RPMI8226 (cell line): Measurements from ENCODE around the gene EPHA5.
"Not testable (repeated sequence)": the region's sequence is repeated elsewhere in the genome, so short reads cannot be mapped to it uniquely, and the experiment has no call there.

ENCODE experiments used
- DNase-seq: peaks from one replicate; pipeline ENCODE4 v3.0.0-alpha.2; 2015

EPHA5 gene

GRCh38 chr4:65344278-65344825, 325.9 kb downstream of the EPHA5 start:
- no peak for DNase-seq

DNA sequence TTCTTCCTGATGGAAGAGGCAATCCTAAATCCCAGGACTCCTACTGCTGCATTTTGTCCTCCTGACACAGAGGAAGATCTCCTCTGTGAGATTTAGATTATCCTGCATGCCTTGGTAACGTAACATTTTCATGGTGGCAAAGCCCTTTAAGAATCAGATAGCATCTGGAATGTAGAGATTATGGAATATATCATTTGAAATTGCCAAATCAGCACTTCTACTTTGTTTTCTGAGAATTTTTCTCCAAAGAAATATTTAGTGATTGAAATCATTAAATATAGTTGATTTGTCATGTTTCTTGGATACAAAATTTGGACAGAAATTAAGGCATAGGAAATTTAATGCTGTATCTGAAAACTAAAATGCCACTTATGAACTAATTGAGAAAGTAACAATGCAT, 326.9 kb downstream of the EPHA5 start:
- no peak for DNase-seq

DNA sequence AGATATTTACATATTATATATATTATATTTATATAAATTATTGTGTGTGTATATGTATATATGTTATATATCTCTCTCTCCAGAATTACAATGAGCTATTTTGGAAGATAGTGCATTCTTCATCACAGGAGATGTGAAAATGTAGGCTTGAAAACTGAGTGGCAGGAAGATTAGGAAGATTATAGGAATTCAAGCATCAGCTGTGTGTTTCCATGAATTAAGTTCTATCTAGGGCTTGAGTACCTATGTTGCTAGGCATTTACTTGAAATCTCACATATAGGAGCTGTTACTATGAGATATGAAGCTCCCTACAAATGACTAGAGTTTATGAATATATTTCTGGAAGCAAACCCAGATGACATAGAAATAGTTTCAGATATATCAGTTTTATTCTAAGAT, 328.7 kb downstream of the EPHA5 start:
- DNase-seq = no peak

DNA sequence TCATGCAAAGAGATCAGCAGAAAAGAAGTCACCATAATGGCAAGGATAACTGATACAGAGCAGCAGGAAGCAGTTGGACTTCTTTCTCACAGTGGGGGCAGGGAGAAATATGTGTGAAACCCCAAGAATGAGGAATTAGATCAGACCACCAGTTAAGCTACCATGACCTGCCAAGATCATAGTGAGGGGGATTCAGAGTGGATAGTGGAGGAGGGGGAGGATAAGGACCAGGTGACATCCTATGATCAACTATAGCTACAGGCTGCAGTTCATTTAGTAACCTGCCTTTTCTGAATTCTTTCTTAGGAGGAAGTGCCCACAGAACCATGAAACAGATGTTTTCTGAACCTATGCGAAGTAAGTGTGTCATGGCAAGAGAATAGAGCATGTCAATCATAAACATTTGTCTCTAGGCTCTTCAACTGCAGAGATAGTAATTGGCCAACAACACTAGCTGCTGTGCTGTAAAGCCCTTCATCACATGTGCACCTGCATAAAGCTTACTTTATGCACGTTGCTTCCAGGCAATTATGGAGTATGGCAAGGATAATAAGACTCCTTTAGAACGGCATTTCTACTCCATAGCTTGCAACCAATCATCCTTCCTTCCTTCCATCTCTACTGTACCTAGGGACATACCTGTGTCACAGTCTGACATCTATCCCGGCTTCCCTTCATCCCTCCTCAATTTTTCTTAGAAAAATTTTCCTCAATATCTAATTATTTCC, 329.7 kb downstream of the EPHA5 start:
- no peak for DNase-seq

DNA sequence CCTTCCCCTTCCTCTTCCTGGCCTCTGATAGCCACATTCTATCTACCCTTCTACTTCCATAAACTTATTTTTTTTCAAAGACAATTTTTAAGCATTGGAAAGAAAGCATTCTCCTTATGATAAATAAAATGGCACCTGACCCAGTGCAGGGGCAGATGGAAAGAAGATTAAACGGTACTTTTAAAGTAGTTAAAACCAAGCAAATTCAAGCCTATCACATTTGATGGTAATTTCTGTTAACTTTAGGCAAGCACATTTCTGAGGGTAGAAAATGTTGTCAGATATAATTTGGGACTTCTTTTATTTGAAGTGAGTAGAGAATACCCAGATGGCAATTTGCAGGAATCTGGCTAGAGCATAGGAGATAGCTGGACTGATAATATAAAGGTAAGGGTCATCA, 332.9 kb downstream of the EPHA5 start:
- no peak for DNase-seq

GRCh38 chr4:65336465-65336864, 333.8 kb downstream of the EPHA5 start:
- DNase-seq = no peak

GRCh38 chr4:65316534-65316933, 353.8 kb downstream of the EPHA5 start:
- no peak for DNase-seq

DNA sequence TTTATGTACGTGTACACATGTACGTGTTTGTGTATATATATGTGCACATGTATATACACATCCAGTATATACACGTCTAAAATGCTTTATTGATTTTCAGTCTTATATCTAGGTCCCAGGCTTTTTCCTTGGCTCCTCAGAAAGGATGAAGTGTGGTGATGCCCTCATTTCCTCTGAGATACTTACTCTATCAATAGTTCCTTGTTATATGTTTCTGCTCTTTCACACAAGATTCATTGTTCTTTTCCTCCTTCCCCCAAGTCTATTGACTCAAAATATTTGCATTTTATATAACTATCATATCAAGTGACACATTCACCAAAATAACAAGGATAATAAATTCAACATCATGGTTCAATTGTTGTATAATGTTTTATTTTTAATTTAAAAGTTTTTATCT, 359.2 kb downstream of the EPHA5 start:
- no peak for DNase-seq

DNA sequence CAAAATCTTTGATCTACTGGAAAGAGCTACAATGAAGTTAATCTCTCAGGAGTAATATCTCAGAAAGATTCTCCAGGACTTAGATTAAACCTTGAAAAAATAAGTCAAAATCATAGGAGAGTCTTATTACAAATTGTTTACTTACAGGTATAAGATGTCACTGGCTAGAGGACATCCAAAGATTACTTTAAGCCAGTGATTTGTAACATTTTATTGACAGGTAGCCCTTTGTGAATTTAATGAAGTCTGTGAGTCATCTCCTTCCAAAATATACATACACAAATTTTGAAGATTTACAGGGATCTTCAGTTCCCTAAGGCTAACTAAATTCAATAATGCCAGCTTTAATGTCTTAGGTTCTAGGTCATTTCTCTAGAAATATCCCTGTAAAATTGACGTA, 359.7 kb downstream of the EPHA5 start:
- no peak for DNase-seq

- not testable (repeated sequence) for DNase-seq
Observed at GRCh38 chr4:65308626-65309025, 361.7 kb downstream of the EPHA5 start.

GRCh38 chr4:65302145-65302544, 368.1 kb downstream of the EPHA5 start:
- DNase-seq = no peak

- no peak for DNase-seq
Observed at GRCh38 chr4:65296246-65296645, 374.0 kb downstream of the EPHA5 start.

DNA sequence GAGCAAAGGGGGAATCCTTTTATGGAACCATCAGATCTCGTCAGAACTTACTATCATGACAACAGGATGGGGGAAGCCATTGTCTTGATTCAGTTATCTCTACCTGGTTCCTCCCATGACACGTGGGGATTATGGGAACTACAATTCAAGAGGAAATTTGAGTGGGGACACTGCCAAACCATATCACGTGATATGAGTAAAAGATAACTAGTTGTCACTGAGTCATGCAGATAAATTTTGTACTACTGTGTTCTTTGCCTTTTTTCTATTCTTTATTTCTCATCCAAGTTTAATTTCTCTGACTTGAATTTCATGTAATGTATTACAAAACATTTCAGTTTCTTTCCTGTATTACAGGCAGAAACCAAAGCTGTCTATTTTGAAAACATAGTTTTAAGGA, 383.2 kb downstream of the EPHA5 start:
- DNase-seq = no peak
